GM12878 (cell line): ENCODE results near the gene NFYC. TPM values are rescaled to one million over a fixed set of nuclear protein-coding genes. Genes with fewer than 3 reads are reported as not detected.

ENCODE experiments used
- ATAC-seq: fragments of 200-7000 bp; cut with Tn5 transposase; 3 replicates; pipeline ENCODE4 v1.9.1; 2020; ENCODE audit warnings: mild to moderate bottlenecking, moderate library complexity
- BruUV-seq: library from RNA; stranded (reverse); fragments of 400-500 nt; replicated peaks from 2 replicates; lab custom pipeline; 2021; lab: Mats Ljungman, UMichigan
- CTCF ChIA-PET: fragments of 300-600 bp; sonication (Branson Sonifier 250); formaldehyde crosslinking; extraction: SDS; loops from one replicate; lab custom pipeline; 2021; ENCODE audit warnings: inconsistent platforms; lab: Yijun Ruan, JAX
- POLR2A ChIA-PET: fragments of 350-600 bp; formaldehyde crosslinking; extraction: SDS; loops from one replicate; lab custom pipeline; 2021; ENCODE audit warnings: inconsistent platforms; lab: Charles Lee
- RAD21 ChIA-PET: fragments of 300-600 bp; sonication (Branson Sonifier 250); formaldehyde crosslinking; loops from one replicate; lab custom pipeline; 2023; ENCODE audit warnings: antibody characterized with exemption; ENCODE audit not compliant: unreplicated experiment; lab: Charles Lee
- SMC1A ChIA-PET: fragments of 300-600 bp; sonication (Branson Sonifier 250); formaldehyde crosslinking; loops from one replicate; lab custom pipeline; 2023; ENCODE audit not compliant: unreplicated experiment, uncharacterized antibody; lab: Charles Lee
- DNase-seq: peaks from one replicate; pipeline ENCODE4 v3.0.0-alpha.2; 2011; ENCODE audit warnings: low read depth, low spot score
- FAIRE-seq: peaks from 3 replicates; lab custom pipeline; 2011; peaks lifted over from hg19 to GRCh38; lab: Jason Lieb, UNC
- H2AFZ ChIP-seq: 2 replicates; pipeline ENCODE4 v1.6.0; 2011; ENCODE audit warnings: low read depth, low read length, control low read depth; ENCODE audit not compliant: control insufficient read depth
- H3K27ac ChIP-seq: 2 replicates; pipeline ENCODE4 v1.5.1; 2011; ENCODE audit warnings: control low read depth; ENCODE audit not compliant: control insufficient read depth, insufficient read depth
- H3K27me3 ChIP-seq, 2 experiments: replicated peaks in 1 of 2; 2 replicates each; pipeline versions ENCODE4 v1.6.0 to v1.6.1; 2011; ENCODE audit warnings: low read length in 1 of 2; ENCODE audit not compliant: control insufficient read depth in 2 of 2, insufficient read depth in 2 of 2
- H3K36me3 ChIP-seq, 2 experiments: 2 replicates each; pipeline ENCODE4 v1.5.1; 2011; ENCODE audit warnings: low read length in 1 of 2; ENCODE audit not compliant: control insufficient read depth in 2 of 2, insufficient read depth in 2 of 2
- H3K4me1 ChIP-seq: 2 replicates; pipeline ENCODE4 v1.6.1; 2011; ENCODE audit warnings: mild to moderate bottlenecking, low read length, moderate library complexity, mixed read lengths; ENCODE audit not compliant: control insufficient read depth, insufficient read depth
- H3K4me2 ChIP-seq: 2 replicates; pipeline ENCODE4 v1.6.0; 2011; ENCODE audit warnings: control low read depth; ENCODE audit not compliant: control insufficient read depth, insufficient read depth
- H3K4me3 ChIP-seq: fragments of 200-600 bp; sonication (generic); 2 replicates; pipeline ENCODE4 v1.5.1; 2016
- H3K79me2 ChIP-seq: 2 replicates; pipeline ENCODE4 v1.6.0; 2011; ENCODE audit warnings: low read length; ENCODE audit not compliant: control insufficient read depth, insufficient read depth
- H3K9ac ChIP-seq: 2 replicates; pipeline ENCODE4 v1.8.0; 2011; ENCODE audit warnings: low read length, control low read depth, mixed read lengths; ENCODE audit not compliant: control insufficient read depth, insufficient read depth
- H3K9me3 ChIP-seq: replicated peaks from 3 replicates; pipeline ENCODE4 v1.5.1; 2011; ENCODE audit warnings: mild to moderate bottlenecking, low read length; ENCODE audit not compliant: control insufficient read depth, insufficient read depth
- H4K20me1 ChIP-seq: 2 replicates; pipeline ENCODE4 v1.6.0; 2011; ENCODE audit not compliant: control insufficient read depth, insufficient read depth
- HDAC6 ChIP-seq: fragments of 200-600 bp; sonication (generic); IDR thresholded peaks from one replicate; pipeline ENCODE4 v1.8.0; 2017; ENCODE audit warnings: antibody characterized with exemption; ENCODE audit not compliant: unreplicated experiment
- JUNB ChIP-seq: IDR thresholded peaks from 2 replicates; pipeline ENCODE4 v1.6.1; 2016; ENCODE audit warnings: antibody characterized with exemption, mild to moderate bottlenecking
- ZBTB40 ChIP-seq: fragments of 450-650 bp; IDR thresholded peaks from 2 replicates; pipeline ENCODE4 v1.6.1; 2016; ENCODE audit warnings: mild to moderate bottlenecking, moderate library complexity, borderline replicate concordance
- WGBS: methylation state at CpG from one replicate; pipeline ENCODE4 v1.1.6; 2016; ENCODE audit warnings: low lambda C conversion rate; ENCODE audit not compliant: insufficient replicate concordance, insufficient coverage; ENCODE audit errors: missing lambda C conversion rate; 5-methylcytosine and 5-hydroxymethylcytosine counted together
- in situ Hi-C: fragments of 300-500 bp; cut with MboI; formaldehyde crosslinking; loops from 9 replicates; pipeline ENCODE4 v1.14.3; 2018; ENCODE audit warnings: mixed read lengths
- intact Hi-C: fragments of 100-400 bp; cut with micrococcal nuclease; formaldehyde crosslinking; loops from one replicate; pipeline ENCODE4 v1.14.2; 2022; ENCODE audit not compliant: unreplicated experiment
- polyA plus RNA-seq, 11 experiments: library from polyadenylated mRNA; depleted of rRNA in 4 of 11; unstranded in 6 of 11; stranded (reverse) in 5 of 11; fragments of >200 nt; fragmentation: Nextera tagmentation in 4 of 11; fragmentation: Illumina TruSeq in 1 of 11; extraction: Ambion mirVana in 4 of 11; extraction: Trizol in 1 of 11; gene quantifications; 1 replicate in 1 of 11; 2 replicates in 10 of 11; pipeline versions ENCODE4 v1.2.1 to v1.2.3, GENCODE V29; 2011 to 2016; ENCODE audit warnings: inconsistent platforms in 2 of 11, missing spikeins in 2 of 11, low read depth in 1 of 11
- total RNA-seq, 4 experiments: library from RNA; depleted of rRNA in 3 of 4; stranded (reverse); fragments of >200 nt in 3 of 4; fragmentation: Illumina TruSeq in 1 of 4; extraction: Trizol in 1 of 4; gene quantifications; 2 replicates each; pipeline versions ENCODE4 v1.2.1 to v1.2.3, GENCODE V29; 2013 to 2021

The NFYC gene
- total and polyA plus RNA-seq, 10 of the 15 experiments (the other 5 are each of a cell fraction or from before 2014, with no cell fraction given) = 4.3 to 84.2 (median 58.3) TPM

GRCh38 chr1:40799351-40799867, 107.9 kb downstream of the NFYC start:
- H3K4me1 ChIP-seq = peaks cover 49% of the 10 kb centered on the region
- H3K9ac ChIP-seq = no peak overlapping the region
- no peak overlapping the region for H3K27ac ChIP-seq
- no peaks in the 10 kb centered on the region for H4K20me1 ChIP-seq
- no peaks in the 10 kb centered on the region for H3K79me2 ChIP-seq
- no peak overlapping the region for H3K4me3 ChIP-seq
- WGBS = 64% methylated on average over 9 of the region's 9 CpGs
- H3K9me3 ChIP-seq = no peaks in the 10 kb centered on the region
- FAIRE-seq = no peak
- ChIA-PET POLR2A (no interaction called here), SMC1A (no interaction called here), RAD21 (no interaction called here), CTCF (interaction anchor here (1.0 to 2.5 kb wide), 3 partner anchors 9 to 130 kb away, joined by 3 to 9 read pairs (median 3); no protein-coding TSS in a partner anchor)
- DNase-seq = no peak
- intact Hi-C loops = no loop called here
- TF ChIP-seq JUNB = no peak
- no peak for TF ChIP-seq HDAC6
- TF ChIP-seq ZBTB40 = no peak
- no peak overlapping the region for H3K4me2 ChIP-seq
- H3K27me3 ChIP-seq = no peaks in the 10 kb centered on the region
- no peak for ATAC-seq
- H2AFZ ChIP-seq = no peak overlapping the region
- in situ Hi-C loops = no loop called here
- BruUV-seq = no TSS peak
- H3K36me3 ChIP-seq = no peaks in the 10 kb centered on the region
